SK-N-SH (cell line): Measurements from ENCODE around the gene HOXA4. TPM values are rescaled to one million over a fixed set of nuclear protein-coding genes. Genes with fewer than 3 reads are reported as not detected.

Experiments used
- CTCF ChIA-PET: fragments of 300-600, 350-600 bp; formaldehyde crosslinking; extraction: SDS; loops from one replicate; lab custom pipeline; 2021; lab: Yijun Ruan, JAX
- POLR2A ChIA-PET: fragments of 350-600 bp; sonication (Branson Sonifier 250); formaldehyde crosslinking; extraction: SDS; loops from one replicate; lab custom pipeline; 2020; ENCODE audit warnings: antibody characterized with exemption, inconsistent platforms; lab: Yijun Ruan, JAX
- DNase-seq: peaks from one replicate; pipeline ENCODE4 v3.0.0; 2012
- H2AFZ ChIP-seq: fragments of 200-600 bp; sonication (generic); 2 replicates; pipeline ENCODE4 v1.8.1; 2016; ENCODE audit warnings: antibody characterized with exemption, mild to moderate bottlenecking, low read depth
- H3F3A ChIP-seq: fragments of 200-600 bp; sonication (generic); replicated peaks from 2 replicates; pipeline ENCODE3; 2016; ENCODE audit warnings: antibody characterized with exemption, mild to moderate bottlenecking; ENCODE audit not compliant: insufficient read depth
- H3K27ac ChIP-seq, 2 experiments: fragments of 200-500 bp in 1 of 2; fragments of 200-600 bp in 1 of 2; sonication (Bioruptor generic) in 1 of 2; sonication (generic), shearing (Covaris generic) in 1 of 2; 2 replicates each; pipeline versions ENCODE4 v1.5.1 to v1.6.1; 2014 to 2016; ENCODE audit warnings: low read depth in 2 of 2, inconsistent platforms in 1 of 2, low read length in 1 of 2, mild to moderate bottlenecking in 1 of 2, mixed read lengths in 1 of 2
- H3K27me3 ChIP-seq: fragments of 200-600 bp; sonication (generic), shearing (Covaris generic); 2 replicates; pipeline ENCODE4 v1.6.1; 2016; ENCODE audit warnings: mixed run types; ENCODE audit not compliant: insufficient read depth
- H3K36me3 ChIP-seq, 2 experiments: fragments of 200-500 bp in 1 of 2; fragments of 200-600 bp in 1 of 2; sonication (Bioruptor generic) in 1 of 2; sonication (generic) in 1 of 2; replicated peaks in 1 of 2; 2 replicates each; pipeline versions ENCODE3 to v1.5.1; 2014 to 2016; ENCODE audit warnings: low read length in 1 of 2, mild to moderate bottlenecking in 1 of 2; ENCODE audit not compliant: insufficient read depth in 2 of 2, control insufficient read depth in 1 of 2
- H3K4me1 ChIP-seq, 2 experiments: fragments of 200-500 bp in 1 of 2; fragments of 200-600 bp in 1 of 2; sonication (Bioruptor generic) in 1 of 2; sonication (generic), shearing (Covaris generic) in 1 of 2; 2 replicates each; pipeline versions ENCODE4 v1.5.1 to v1.6.1; 2014 to 2016; ENCODE audit warnings: low read depth in 1 of 2, low read length in 1 of 2, mixed run types in 1 of 2; ENCODE audit not compliant: insufficient read depth in 2 of 2, control insufficient read depth in 1 of 2
- H3K4me2 ChIP-seq: fragments of 200-600 bp; sonication (generic), shearing (Covaris generic); 2 replicates; pipeline ENCODE4 v1.6.1; 2017; ENCODE audit warnings: mixed run types
- H3K4me3 ChIP-seq, 2 experiments: fragments of 200-500 bp in 1 of 2; fragments of 200-600 bp in 1 of 2; sonication (Bioruptor generic) in 1 of 2; sonication (generic), shearing (Covaris generic) in 1 of 2; 2 replicates each; pipeline versions ENCODE4 v1.5.1 to v1.8.1; 2014 to 2016; ENCODE audit warnings: low read depth in 2 of 2, inconsistent platforms in 1 of 2, low read length in 1 of 2, mild to moderate bottlenecking in 1 of 2, mixed read lengths in 1 of 2, moderate library complexity in 1 of 2
- H3K79me2 ChIP-seq: fragments of 200-600 bp; sonication (generic); 2 replicates; pipeline ENCODE4 v1.8.1; 2017; ENCODE audit warnings: mild to moderate bottlenecking; ENCODE audit not compliant: insufficient read depth
- H3K9ac ChIP-seq: fragments of 200-600 bp; sonication (generic); 2 replicates; pipeline ENCODE4 v1.6.1; 2017; ENCODE audit warnings: mixed run types
- H3K9me2 ChIP-seq: fragments of 200-600 bp; sonication (generic); 2 replicates; pipeline ENCODE4 v1.6.1; 2017; ENCODE audit warnings: mixed run types
- H3K9me3 ChIP-seq: fragments of 200-600 bp; sonication (generic); 2 replicates; pipeline ENCODE4 v1.6.1; 2017; ENCODE audit warnings: mixed run types, mild to moderate bottlenecking, moderate library complexity
- H4K20me1 ChIP-seq: fragments of 200-600 bp; sonication (generic); 2 replicates; pipeline ENCODE4 v1.6.1; 2017; ENCODE audit warnings: mild to moderate bottlenecking, mixed run types; ENCODE audit not compliant: insufficient read depth
- ELF1 ChIP-seq: IDR thresholded peaks from 2 replicates; pipeline ENCODE4 v1.4.0; 2012
- EZH2phosphoT487 ChIP-seq: fragments of 200-600 bp; sonication (generic); IDR thresholded peaks from 2 replicates; pipeline ENCODE4 v1.6.1; 2017; ENCODE audit warnings: low read depth, mixed run types, mild to moderate bottlenecking, antibody characterized with exemption, moderate library complexity, borderline replicate concordance
- FOSL2 ChIP-seq: IDR thresholded peaks from 2 replicates; pipeline ENCODE4 v1.4.0; 2012; ENCODE audit warnings: low read depth, mild to moderate bottlenecking, moderate library complexity, borderline replicate concordance
- GABPA ChIP-seq: IDR thresholded peaks from 2 replicates; pipeline ENCODE4 v1.4.0; 2012; ENCODE audit warnings: low read depth, mild to moderate bottlenecking
- MEF2A ChIP-seq: IDR thresholded peaks from 2 replicates; pipeline ENCODE4 v1.4.0; 2012; ENCODE audit warnings: low read depth, borderline replicate concordance
- NFIC ChIP-seq: IDR thresholded peaks from 2 replicates; pipeline ENCODE4 v1.4.0; 2012; ENCODE audit warnings: borderline replicate concordance
- NRF1 ChIP-seq: IDR thresholded peaks from 2 replicates; pipeline ENCODE4 v1.6.1; 2012; ENCODE audit warnings: low read depth, mild to moderate bottlenecking, low read length
- RCOR1 ChIP-seq: fragments of 150-350 bp; IDR thresholded peaks from 2 replicates; pipeline ENCODE4 v1.6.1; 2017; ENCODE audit warnings: antibody characterized with exemption, low read length
- RFX5 ChIP-seq: IDR thresholded peaks from 2 replicates; pipeline ENCODE4 v1.6.1; 2012; ENCODE audit warnings: mild to moderate bottlenecking, improper control_type of control experiment, low read length
- SMC3 ChIP-seq: IDR thresholded peaks from 2 replicates; pipeline ENCODE4 v1.6.1; 2012; ENCODE audit warnings: low read depth, low read length, improper control_type of control experiment
- TAF1 ChIP-seq: IDR thresholded peaks from 2 replicates; pipeline ENCODE4 v1.6.1; 2012; ENCODE audit warnings: low read depth, mild to moderate bottlenecking, low read length, moderate library complexity, borderline replicate concordance
- WGBS: methylation state at CpG from one replicate; pipeline ENCODE4 v1.1.6; 2017; ENCODE audit warnings: low lambda C conversion rate; 5-methylcytosine and 5-hydroxymethylcytosine counted together
- polyA plus RNA-seq, 3 experiments: library from polyadenylated mRNA; depleted of rRNA; stranded (reverse); fragments of >200 nt; gene quantifications; 2 replicates each; pipeline ENCODE4 v1.2.3, GENCODE V29; 2012
- TF ChIP-seq, protein P1 (sequence below): fragments of 150-350 bp; IDR thresholded peaks from 2 replicates; pipeline ENCODE4 v1.6.1; 2017; ENCODE audit warnings: antibody characterized with exemption, low read length, low read depth, borderline replicate concordance
- TF ChIP-seq, protein P2 (sequence below): IDR thresholded peaks from 2 replicates; pipeline ENCODE4; 2012
- TF ChIP-seq, protein P3 (sequence below): IDR thresholded peaks from 2 replicates; pipeline ENCODE4 v1.4.0; 2012; ENCODE audit warnings: low read depth
- TF ChIP-seq, protein P4 (sequence below): IDR thresholded peaks from 2 replicates; pipeline ENCODE4 v1.6.1; 2012; ENCODE audit warnings: mild to moderate bottlenecking, low read depth, low read length, moderate library complexity
- TF ChIP-seq, protein P5 (sequence below): IDR thresholded peaks from 2 replicates; pipeline ENCODE4 v1.4.0; 2012; ENCODE audit warnings: low read depth, borderline replicate concordance

HOXA4 gene
- polyA plus RNA-seq, 1 of the 3 experiments (the other 2 are of a cell fraction) = not detected

DNA sequence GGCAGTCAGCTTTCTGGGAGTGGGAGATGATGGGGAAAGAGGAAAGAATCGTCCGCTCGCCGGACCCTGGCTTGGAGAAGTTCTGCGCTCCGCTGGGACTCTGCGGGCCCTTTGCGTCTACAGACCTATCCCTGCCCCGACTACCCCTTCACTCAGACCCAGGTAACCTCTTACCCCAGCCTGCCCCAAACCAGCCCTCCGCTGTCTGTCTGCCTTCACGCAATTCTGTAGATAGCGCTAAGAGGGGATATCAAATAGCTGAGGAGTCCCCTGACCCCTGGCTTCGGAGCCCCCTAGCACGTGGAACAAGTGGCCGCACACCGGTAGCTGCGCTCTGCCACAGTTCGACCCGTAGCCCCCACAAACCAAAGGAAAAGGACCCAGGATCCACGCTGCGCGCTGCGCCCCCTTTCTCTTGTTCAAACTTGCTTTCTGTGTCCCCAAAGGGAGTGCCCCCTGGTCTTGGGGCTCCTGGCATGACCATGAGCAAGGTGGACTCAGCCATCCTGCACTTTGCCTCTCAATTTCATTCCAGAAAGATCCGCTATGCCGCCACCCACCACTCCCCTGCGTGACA is 7.0 kb downstream of the HOXA4 start:
- no peak for DNase-seq
- H3K9me2 ChIP-seq = no peaks in the 10 kb centered on the region
- TF ChIP-seq, protein P1, sequence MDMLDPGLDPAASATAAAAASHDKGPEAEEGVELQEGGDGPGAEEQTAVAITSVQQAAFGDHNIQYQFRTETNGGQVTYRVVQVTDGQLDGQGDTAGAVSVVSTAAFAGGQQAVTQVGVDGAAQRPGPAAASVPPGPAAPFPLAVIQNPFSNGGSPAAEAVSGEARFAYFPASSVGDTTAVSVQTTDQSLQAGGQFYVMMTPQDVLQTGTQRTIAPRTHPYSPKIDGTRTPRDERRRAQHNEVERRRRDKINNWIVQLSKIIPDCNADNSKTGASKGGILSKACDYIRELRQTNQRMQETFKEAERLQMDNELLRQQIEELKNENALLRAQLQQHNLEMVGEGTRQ = no peak
- TF ChIP-seq FOSL2 (no peak), GABPA (no peak), RCOR1 (no peak), RFX5 (no peak), EZH2phosphoT487 (no peak), TAF1 (no peak), ELF1 (no peak), NRF1 (no peak), SMC3 (no peak), NFIC (no peak), MEF2A (no peak)
- TF ChIP-seq, protein P2, sequence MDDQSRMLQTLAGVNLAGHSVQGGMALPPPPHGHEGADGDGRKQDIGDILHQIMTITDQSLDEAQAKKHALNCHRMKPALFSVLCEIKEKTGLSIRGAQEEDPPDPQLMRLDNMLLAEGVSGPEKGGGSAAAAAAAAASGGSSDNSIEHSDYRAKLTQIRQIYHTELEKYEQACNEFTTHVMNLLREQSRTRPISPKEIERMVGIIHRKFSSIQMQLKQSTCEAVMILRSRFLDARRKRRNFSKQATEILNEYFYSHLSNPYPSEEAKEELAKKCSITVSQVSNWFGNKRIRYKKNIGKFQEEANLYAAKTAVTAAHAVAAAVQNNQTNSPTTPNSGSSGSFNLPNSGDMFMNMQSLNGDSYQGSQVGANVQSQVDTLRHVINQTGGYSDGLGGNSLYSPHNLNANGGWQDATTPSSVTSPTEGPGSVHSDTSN = no peak
- TF ChIP-seq, protein P3, sequence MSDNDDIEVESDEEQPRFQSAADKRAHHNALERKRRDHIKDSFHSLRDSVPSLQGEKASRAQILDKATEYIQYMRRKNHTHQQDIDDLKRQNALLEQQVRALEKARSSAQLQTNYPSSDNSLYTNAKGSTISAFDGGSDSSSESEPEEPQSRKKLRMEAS = no peak
- TF ChIP-seq, protein P4, sequence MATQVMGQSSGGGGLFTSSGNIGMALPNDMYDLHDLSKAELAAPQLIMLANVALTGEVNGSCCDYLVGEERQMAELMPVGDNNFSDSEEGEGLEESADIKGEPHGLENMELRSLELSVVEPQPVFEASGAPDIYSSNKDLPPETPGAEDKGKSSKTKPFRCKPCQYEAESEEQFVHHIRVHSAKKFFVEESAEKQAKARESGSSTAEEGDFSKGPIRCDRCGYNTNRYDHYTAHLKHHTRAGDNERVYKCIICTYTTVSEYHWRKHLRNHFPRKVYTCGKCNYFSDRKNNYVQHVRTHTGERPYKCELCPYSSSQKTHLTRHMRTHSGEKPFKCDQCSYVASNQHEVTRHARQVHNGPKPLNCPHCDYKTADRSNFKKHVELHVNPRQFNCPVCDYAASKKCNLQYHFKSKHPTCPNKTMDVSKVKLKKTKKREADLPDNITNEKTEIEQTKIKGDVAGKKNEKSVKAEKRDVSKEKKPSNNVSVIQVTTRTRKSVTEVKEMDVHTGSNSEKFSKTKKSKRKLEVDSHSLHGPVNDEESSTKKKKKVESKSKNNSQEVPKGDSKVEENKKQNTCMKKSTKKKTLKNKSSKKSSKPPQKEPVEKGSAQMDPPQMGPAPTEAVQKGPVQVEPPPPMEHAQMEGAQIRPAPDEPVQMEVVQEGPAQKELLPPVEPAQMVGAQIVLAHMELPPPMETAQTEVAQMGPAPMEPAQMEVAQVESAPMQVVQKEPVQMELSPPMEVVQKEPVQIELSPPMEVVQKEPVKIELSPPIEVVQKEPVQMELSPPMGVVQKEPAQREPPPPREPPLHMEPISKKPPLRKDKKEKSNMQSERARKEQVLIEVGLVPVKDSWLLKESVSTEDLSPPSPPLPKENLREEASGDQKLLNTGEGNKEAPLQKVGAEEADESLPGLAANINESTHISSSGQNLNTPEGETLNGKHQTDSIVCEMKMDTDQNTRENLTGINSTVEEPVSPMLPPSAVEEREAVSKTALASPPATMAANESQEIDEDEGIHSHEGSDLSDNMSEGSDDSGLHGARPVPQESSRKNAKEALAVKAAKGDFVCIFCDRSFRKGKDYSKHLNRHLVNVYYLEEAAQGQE = no peak
- TF ChIP-seq, protein P5, sequence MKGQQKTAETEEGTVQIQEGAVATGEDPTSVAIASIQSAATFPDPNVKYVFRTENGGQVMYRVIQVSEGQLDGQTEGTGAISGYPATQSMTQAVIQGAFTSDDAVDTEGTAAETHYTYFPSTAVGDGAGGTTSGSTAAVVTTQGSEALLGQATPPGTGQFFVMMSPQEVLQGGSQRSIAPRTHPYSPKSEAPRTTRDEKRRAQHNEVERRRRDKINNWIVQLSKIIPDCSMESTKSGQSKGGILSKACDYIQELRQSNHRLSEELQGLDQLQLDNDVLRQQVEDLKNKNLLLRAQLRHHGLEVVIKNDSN = no peak
- TF ChIP-seq, all 33 proteins: peak for 0
- Histone ChIP-seq H3K27me3 (peaks cover 94% of the 10 kb centered on the region), H2AFZ (no peak overlapping the region), H3K79me2 (no peaks in the 10 kb centered on the region), H3K9ac (no peak overlapping the region), H3K36me3 (no peaks in the 10 kb centered on the region), H4K20me1 (no peaks in the 10 kb centered on the region), H3K9me3 (no peaks in the 10 kb centered on the region), H3K27ac (no peak overlapping the region), H3K4me1 (no peaks in the 10 kb centered on the region), H3K4me2 (no peak overlapping the region), H3F3A (no peaks in the 10 kb centered on the region), H3K4me3 (no peak overlapping the region)
- CTCF ChIA-PET = interaction anchor here (0.5 kb wide), 1 partner anchor 87 kb away, joined by 4 read pairs; no protein-coding TSS in a partner anchor
- WGBS = 24% methylated on average over 26 of the region's 26 CpGs
- POLR2A ChIA-PET = no interaction called here
